ENCODE results near the gene SLC2A1.
"Not testable (repeated sequence)": the region's sequence is repeated elsewhere in the genome, so short reads cannot be mapped to it uniquely, and the experiment has no call there.

The SLC2A1 gene

DNA sequence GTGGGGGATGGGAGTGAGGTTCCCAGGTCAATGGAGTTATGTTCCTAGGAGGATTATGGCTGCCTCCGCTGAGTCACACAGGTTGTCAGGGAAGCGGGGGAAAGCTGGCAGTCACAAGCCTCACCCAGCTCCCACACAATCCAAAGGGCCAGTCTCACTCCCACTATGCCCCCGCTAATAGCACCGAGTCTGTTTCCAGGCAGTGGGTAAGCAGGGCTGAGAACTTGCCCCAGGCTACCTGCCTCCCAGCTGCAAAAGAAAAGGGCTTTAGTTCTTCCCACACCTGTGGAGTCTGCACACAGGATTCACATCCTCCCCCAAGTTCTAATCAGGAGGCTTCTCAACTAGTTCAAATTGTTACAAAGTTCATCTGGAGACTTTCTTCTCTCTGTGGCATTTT, 58.7 kb downstream of the SLC2A1 start:
- not testable (repeated sequence) for DNase-seq (ENCODE audit: low read depth in 1 of 2, low spot score in 1 of 2)

DNA sequence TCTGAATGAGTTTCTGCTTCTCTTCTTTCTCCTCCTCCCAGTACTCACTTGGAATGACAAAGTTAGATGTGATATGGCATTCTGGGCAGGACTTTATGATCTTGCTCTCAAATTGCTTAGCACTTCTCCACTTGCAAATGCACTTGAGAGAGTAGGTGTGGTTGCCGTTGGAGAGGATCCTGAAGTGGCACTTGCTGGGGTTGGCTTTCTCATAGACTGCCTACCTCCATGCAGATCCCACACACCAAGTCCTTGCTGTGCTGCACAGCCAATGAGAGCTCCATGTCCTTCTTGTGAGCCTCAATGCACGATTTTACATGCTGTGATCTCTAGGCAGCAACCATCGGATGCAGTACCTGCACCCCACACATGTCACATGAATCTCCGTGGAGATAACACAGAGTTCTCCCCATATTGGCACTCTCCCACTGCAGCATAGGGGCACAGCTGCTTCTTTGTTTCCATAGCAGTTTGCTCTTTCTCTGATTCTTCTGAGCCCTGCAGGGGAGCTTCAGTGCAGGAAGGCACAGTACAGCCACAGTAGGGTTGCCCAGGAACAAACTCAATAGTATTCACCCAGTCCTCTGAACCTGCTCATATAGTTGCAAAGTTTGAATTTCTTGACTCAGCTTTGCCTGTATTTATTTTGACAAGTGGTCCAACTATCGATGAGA, 67.1 kb downstream of the SLC2A1 start:
- no peak for DNase-seq (ENCODE audit: low read depth in 1 of 2, low spot score in 1 of 2)

DNA sequence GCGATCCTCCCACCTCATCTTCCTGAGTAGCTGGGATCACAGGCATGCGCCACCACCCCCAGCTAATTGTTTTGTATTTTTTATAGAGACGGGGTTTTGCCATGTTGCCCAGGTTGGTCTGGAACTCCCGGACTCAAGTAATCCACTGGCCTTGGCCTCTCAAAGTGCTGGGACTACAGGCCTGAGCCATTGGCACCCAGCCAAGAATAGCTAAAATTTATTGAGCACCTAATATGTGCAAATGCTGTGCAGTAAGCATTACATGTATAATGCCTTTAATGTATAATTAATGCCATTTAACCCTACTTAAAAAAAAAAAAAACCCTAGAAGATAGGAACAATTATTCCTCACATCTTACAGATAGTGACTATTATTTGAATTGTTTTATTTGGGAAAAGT, 69.4 kb downstream of the SLC2A1 start:
- no peak for DNase-seq (ENCODE audit: low read depth in 1 of 2, low spot score in 1 of 2)

DNA sequence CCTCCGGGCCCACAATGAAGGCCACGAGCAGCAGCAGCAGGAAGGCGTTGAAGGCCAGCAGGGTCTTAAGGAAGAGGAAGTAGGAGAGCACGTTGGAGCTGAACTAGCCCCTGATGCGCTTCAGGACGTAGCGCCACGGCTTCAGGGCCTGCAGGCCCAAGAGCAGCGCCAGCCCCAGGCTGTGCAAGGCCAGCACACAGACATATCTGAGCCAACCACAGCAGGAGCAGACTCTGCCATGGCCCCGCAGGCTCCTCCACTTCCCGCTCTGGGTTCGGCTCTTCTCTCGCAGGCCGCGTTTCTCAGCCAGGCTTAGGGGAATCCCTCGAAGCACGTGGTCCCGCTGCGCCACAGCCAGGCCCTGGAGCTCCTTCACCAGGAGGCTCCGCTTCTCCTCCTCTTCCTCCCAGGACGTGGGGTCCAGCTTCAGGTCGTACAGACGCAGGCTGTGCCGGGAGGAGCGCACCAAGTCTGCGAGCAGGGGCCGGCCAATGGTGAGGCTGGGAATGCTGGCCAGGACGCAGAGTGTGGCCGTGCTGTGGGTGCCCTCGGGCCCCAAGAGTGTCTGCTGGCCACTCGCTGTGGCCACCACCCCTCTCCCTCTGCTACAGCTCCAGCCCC, 70.5 kb downstream of the SLC2A1 start:
- DNase-seq (ENCODE audit: low read depth in 1 of 2, low spot score in 1 of 2): no peak

DNA sequence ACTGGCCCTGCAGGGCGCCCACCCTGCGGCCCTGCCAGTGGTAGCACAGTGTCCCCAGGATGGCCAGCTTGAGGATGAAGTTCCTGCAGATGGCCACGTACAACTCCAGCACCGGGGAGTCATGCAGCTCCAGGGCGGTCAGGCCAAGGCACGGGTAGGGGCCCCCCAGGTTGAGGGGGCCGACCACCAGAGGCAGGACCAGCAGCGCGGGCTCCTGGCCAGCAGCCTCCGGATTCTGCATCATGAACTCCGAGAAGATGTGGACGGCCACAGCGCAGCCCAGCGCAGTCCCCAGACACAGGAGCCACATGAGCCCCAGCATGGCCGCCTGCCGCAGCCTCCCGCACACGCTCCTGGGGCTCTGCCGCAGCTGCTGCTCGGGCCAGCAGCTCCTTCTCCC, 71.3 kb downstream of the SLC2A1 start:
- DNase-seq (ENCODE audit: low read depth in 1 of 2, low spot score in 1 of 2): no peak

DNA sequence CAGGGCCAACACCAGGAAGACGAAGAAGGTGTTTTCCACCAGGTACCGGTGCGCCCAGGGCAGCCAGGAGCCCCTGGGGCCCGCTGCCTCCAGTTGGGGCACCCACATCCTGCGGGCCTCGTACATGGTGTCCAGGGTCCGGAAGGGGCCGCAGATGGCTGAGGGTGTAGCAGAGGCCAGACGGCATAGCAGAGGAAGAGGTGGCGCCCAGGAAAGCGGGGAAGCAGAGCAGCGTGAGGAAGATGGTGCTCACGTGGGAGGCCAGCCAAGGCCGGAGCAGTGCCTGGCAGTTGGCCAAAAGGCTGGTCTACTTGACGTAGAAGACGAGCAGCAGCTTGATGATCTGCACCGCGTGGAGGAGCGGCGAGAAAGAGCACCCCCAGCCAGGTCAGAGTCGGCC, 71.9 kb downstream of the SLC2A1 start:
- DNase-seq (ENCODE audit: low read depth in 1 of 2, low spot score in 1 of 2): no peak

DNA sequence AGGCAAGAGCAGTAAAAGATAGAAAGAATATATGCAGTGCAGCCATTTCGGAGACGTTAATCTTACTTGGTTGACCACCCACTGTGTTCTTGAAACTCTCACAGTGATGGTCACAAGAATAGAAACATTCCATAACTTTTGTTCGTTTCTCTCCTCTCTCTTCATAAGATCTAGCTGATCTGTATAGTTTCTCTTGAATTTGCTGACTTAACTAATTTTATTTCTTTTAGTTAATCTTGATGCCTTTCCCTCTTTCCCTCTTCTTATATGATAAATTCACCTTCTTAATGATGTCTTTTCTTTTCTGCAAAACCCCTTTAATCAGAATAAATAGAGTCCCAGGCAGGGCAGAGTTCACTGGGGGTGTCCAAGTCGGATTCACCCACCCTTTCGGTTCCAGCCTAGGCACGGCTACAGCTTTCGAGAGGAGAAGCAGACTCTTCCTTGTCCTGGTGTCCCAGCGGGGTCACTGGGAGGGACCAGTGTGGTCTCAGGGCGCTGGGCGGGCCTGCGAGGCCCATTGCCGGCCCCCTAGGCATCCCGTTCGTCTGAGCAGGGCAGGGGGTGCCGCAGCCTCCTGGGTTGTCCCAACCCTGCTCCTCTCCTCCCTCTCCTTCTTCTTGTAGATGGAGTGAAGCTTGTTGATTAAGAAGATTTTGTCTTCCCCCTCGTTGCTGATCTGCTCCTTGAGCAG, 72.5 kb downstream of the SLC2A1 start:
- no peak for DNase-seq (ENCODE audit: low read depth in 1 of 2, low spot score in 1 of 2)

DNA sequence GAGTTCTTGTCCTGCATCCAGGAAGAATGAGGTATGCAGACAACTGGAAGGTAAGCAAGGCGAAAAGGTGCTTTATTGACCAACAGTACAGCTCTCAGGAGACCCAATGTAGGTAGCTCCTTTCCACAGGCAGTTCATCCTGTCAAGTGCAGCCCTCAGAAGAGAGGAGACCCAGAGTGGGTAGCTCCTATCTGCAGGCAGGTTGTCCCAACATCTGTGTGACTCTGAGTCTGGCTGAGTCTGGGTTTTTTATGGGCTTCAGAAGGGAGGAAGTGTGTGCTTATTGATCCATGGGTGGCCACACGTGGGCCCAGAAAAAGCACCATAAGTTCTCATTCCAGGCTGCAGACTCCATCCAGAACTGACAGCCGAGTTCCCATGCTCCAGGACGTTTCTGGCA, 78.3 kb downstream of the SLC2A1 start:
- DNase-seq (ENCODE audit: low read depth in 1 of 2, low spot score in 1 of 2): no peak

DNA sequence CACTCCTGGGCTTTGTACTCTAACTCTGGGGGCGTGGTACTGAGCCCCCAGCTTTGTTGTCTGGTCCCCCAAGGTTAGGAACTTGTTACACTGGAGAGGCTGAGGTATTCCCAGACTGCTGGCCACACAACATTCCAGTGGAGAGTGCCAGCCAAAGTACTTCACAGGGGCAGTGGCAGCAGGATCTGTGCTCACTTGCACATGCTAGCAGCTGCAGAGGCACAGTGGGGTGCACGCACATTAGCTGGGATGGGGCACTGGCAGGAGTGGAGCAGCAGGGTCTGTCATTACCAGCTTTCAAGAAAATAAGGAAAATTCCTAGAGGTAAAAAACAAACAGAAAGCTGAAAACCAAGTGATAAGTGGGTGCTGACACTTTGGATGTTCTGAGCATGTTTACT, 81.3 kb downstream of the SLC2A1 start:
- DNase-seq (ENCODE audit: low read depth in 1 of 2, low spot score in 1 of 2): no peak

DNA sequence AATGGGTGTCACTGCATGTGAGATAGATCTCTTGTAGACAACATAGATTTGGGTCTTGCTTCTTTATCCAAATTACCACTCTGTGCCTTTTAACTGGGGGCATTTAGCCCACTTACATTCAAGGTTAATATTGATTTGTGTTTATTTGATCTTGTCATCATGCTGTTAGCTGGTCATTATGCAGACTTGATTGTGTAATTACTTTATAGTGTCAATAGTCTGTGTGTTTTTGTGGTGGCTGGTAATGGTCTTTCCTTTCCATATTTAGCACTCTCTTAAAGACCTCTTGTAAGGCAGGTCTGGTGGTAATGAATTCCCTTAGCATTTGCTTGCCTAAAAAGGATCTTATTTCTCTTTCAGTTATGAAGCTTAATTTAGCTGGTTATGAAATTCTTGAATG, 82.7 kb downstream of the SLC2A1 start:
- DNase-seq (ENCODE audit: low read depth in 1 of 2, low spot score in 1 of 2): no peak

Measured in stimulated activated CD4-positive, alpha-beta T cell treated with anti-CD3 and anti-CD28 coated beads, Interleukin-15, amount 100 ng/mL, for 1 hour (primary cell).